DOHH2 (cell line): ENCODE data around the gene CORO2B.

Experiments
- CTCF ChIP-seq: fragments of 200-600 bp; sonication (generic); IDR thresholded peaks from one replicate; pipeline ENCODE4 v1.5.1; 2014; ENCODE audit warnings: antibody characterized with exemption, mild to moderate bottlenecking, low read depth, low read length; ENCODE audit not compliant: poor library complexity, severe bottlenecking
- EZH2phosphoT487 ChIP-seq: fragments of 200-600 bp; sonication (generic); IDR thresholded peaks from 2 replicates; pipeline ENCODE4 v1.6.1; 2017; ENCODE audit warnings: borderline replicate concordance, mild to moderate bottlenecking, antibody characterized with exemption, low read length, moderate library complexity, mixed read lengths

GRCh38 chr15:68599153-68599545 is 20.4 kb downstream of the CORO2B start:
- TF ChIP-seq CTCF = no peak
- TF ChIP-seq EZH2phosphoT487 = no peak
